Parathyroid adenoma (tissue), 2 donors: ENCODE measurements around the gene ROBO1.

Source experiments
- H2AFZ ChIP-seq: fragments of 300-600 bp; sonication (generic); one replicate; pipeline ENCODE4 v1.7.0; 2017; ENCODE audit warnings: antibody characterized with exemption, mild to moderate bottlenecking
- H3K27ac ChIP-seq: fragments of 300-600 bp; sonication (generic); one replicate; pipeline ENCODE4 v1.7.0; 2017
- H3K27me3 ChIP-seq: fragments of 300-600 bp; sonication (generic); one replicate; pipeline ENCODE4 v1.7.0; 2017; ENCODE audit warnings: low read length; ENCODE audit not compliant: control insufficient read depth, insufficient read depth
- H3K36me3 ChIP-seq: fragments of 300-600 bp; sonication (generic); one replicate; pipeline ENCODE4 v1.7.0; 2017; ENCODE audit warnings: low read length; ENCODE audit not compliant: control insufficient read depth, insufficient read depth
- H3K4me1 ChIP-seq: fragments of 300-600 bp; sonication (generic); one replicate; pipeline ENCODE4 v1.7.0; 2017; ENCODE audit warnings: control low read depth
- H3K4me2 ChIP-seq: fragments of 300-600 bp; sonication (generic); one replicate; pipeline ENCODE4 v1.7.0; 2017; ENCODE audit warnings: low read length
- H3K4me3 ChIP-seq: fragments of 300-600 bp; sonication (generic); one replicate; pipeline ENCODE4 v1.7.0; 2017; ENCODE audit warnings: low read depth, low read length
- H3K79me2 ChIP-seq: fragments of 300-600 bp; sonication (generic); one replicate; pipeline ENCODE4 v1.7.0; 2017; ENCODE audit warnings: control low read depth
- H3K9ac ChIP-seq: fragments of 300-600 bp; sonication (generic); one replicate; pipeline ENCODE4 v1.7.0; 2017; ENCODE audit warnings: mild to moderate bottlenecking
- H3K9me3 ChIP-seq: fragments of 300-600 bp; sonication (generic); one replicate; pipeline ENCODE4 v1.7.0; 2017; ENCODE audit warnings: low read length; ENCODE audit not compliant: control insufficient read depth
- TF ChIP-seq, protein P1 (sequence below): fragments of 300-600 bp; sonication (generic); IDR thresholded peaks from one replicate; pipeline ENCODE4 v1.7.0; 2017; ENCODE audit warnings: antibody characterized with exemption, mild to moderate bottlenecking
- donor health status: primary hyperparathyroidism.

ROBO1 gene

DNA sequence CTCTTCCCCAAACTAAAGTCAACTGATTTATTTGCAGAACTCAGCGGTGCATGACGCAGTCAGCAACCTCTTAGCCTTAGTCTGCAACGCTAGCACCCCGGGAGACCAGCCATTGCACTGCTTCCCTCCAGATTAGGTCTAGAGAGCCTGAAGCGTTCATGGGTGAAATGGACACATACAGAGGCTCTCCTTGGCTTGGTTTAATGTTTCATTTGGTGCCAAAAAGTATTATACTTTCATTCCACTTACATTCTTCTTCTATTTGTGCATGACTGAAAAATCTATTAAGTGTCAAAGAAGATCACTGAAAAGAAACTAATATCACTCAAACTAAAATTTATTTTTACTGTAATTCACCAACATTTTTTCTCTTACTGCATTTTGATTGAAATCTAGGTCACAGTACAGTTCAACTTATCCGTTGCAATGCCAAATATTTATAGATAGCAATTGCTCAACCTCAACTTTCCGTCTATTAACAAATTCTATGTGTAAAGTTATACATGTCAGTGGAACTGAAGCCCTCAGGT lies 116.2 kb downstream of the ROBO1 start:
- Histone ChIP-seq H3K4me3 (no peak overlapping the region), H3K4me2 (no peak overlapping the region), H3K79me2 (no peaks in the 10 kb centered on the region), H2AFZ (no peak overlapping the region), H3K4me1 (no peaks in the 10 kb centered on the region), H3K9me3 (no peaks in the 10 kb centered on the region), H3K36me3 (no peaks in the 10 kb centered on the region), H3K27ac (no peak overlapping the region), H3K27me3 (no peaks in the 10 kb centered on the region), H3K9ac (no peak overlapping the region)
- TF ChIP-seq, protein P1, sequence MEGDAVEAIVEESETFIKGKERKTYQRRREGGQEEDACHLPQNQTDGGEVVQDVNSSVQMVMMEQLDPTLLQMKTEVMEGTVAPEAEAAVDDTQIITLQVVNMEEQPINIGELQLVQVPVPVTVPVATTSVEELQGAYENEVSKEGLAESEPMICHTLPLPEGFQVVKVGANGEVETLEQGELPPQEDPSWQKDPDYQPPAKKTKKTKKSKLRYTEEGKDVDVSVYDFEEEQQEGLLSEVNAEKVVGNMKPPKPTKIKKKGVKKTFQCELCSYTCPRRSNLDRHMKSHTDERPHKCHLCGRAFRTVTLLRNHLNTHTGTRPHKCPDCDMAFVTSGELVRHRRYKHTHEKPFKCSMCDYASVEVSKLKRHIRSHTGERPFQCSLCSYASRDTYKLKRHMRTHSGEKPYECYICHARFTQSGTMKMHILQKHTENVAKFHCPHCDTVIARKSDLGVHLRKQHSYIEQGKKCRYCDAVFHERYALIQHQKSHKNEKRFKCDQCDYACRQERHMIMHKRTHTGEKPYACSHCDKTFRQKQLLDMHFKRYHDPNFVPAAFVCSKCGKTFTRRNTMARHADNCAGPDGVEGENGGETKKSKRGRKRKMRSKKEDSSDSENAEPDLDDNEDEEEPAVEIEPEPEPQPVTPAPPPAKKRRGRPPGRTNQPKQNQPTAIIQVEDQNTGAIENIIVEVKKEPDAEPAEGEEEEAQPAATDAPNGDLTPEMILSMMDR = no peak

DNA sequence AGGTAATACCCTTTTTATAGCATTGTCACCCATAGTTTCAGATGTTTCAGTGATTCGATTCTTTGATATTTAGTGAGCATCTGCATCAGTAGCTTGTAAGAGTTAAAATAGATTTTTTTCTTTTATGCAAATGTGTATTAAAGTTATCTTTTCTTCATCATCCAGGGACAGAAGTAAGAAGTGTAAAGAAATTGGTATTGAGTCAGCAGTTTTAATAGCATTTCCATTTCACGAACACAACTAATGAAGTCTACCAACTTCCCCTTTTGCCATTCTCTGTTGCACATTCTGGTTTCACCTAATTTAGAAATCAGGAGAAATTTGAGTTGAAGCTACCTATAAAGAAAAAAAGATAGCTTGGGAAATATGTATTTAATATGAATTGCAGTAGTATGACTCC lies 127.9 kb downstream of the ROBO1 start:
- H3K79me2 ChIP-seq = no peaks in the 10 kb centered on the region
- H3K4me3 ChIP-seq = no peak overlapping the region
- no peaks in the 10 kb centered on the region for H3K4me1 ChIP-seq
- H3K9me3 ChIP-seq = no peaks in the 10 kb centered on the region
- H3K4me2 ChIP-seq = no peak overlapping the region
- no peaks in the 10 kb centered on the region for H3K36me3 ChIP-seq
- no peaks in the 10 kb centered on the region for H3K27me3 ChIP-seq
- H2AFZ ChIP-seq = no peak overlapping the region
- TF ChIP-seq, protein P1 = no peak
- no peak overlapping the region for H3K27ac ChIP-seq
- H3K9ac ChIP-seq = no peak overlapping the region

DNA sequence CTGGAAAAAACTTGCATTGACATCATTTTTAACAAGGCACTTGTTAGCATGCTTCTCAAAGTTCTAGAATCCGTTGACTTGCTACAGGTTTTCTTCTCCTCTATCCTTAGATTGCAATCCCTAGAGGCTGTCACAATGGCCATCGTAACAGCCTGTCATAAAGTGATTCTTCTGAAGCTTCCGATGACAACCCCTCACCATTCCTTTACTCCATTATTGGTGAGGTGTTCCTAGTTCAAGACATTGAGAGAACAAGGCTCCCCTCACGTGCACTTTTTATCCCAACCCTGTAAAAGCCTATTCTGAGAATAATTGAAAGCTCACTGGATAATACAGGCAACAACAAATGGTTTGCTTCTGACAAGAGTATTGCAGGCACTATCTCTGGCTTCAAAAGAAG lies 131.4 kb downstream of the ROBO1 start:
- H2AFZ ChIP-seq = no peak overlapping the region
- H3K79me2 ChIP-seq = no peaks in the 10 kb centered on the region
- no peak overlapping the region for H3K4me3 ChIP-seq
- no peak overlapping the region for H3K27ac ChIP-seq
- H3K4me1 ChIP-seq = no peaks in the 10 kb centered on the region
- no peak overlapping the region for H3K9ac ChIP-seq
- H3K36me3 ChIP-seq = no peaks in the 10 kb centered on the region
- no peaks in the 10 kb centered on the region for H3K27me3 ChIP-seq
- TF ChIP-seq, protein P1 = no peak
- H3K9me3 ChIP-seq = no peaks in the 10 kb centered on the region
- no peak overlapping the region for H3K4me2 ChIP-seq

DNA sequence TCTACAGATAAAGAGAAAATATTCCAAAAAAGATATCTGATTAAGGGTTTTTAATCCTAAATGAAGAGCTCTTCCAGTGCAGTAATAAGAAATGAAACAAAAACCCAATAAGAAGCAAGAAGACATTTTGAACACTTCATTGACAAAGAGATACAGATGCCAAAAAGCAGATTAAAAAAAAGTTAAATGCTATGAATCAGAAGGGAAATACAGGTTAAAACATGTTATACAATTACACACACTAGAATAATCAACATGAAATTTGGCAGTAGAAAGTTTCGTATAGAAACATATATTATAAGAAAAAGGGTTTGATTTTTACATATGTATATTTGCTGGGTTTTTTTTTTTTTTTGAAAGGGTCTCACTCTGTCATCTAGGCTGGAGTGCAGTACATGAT lies 135.0 kb downstream of the ROBO1 start:
- Histone ChIP-seq H3K36me3 (no peaks in the 10 kb centered on the region), H3K27me3 (no peaks in the 10 kb centered on the region), H3K27ac (no peak overlapping the region), H3K4me2 (no peak overlapping the region), H3K4me3 (no peak overlapping the region), H3K79me2 (no peaks in the 10 kb centered on the region), H3K4me1 (no peaks in the 10 kb centered on the region), H2AFZ (no peak overlapping the region), H3K9ac (no peak overlapping the region), H3K9me3 (no peaks in the 10 kb centered on the region)
- TF ChIP-seq, protein P1 = no peak

DNA sequence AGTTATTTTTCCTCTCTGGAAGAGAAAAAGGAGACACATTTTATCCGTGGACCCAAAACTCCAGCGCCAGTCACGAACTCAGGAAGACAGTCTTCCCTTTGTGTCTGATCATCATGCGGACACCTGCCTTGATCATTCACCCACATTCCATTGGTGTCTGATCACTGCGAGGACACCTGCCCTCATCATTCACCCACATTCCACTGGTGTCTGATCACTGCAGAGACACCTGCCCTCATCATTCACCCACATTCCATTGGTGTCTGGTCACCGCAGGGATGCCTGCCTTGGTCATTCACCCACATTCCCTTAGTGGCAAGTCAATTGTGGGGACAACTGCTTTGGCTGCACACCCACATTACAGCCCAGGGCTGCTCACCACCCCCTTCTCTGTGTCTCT lies 148.9 kb downstream of the ROBO1 start:
- Histone ChIP-seq H3K9ac (no peak overlapping the region), H3K27ac (no peak overlapping the region), H3K9me3 (no peaks in the 10 kb centered on the region), H3K79me2 (no peaks in the 10 kb centered on the region), H3K27me3 (no peaks in the 10 kb centered on the region), H3K4me1 (no peaks in the 10 kb centered on the region), H3K4me3 (no peak overlapping the region), H3K4me2 (no peak overlapping the region), H3K36me3 (no peaks in the 10 kb centered on the region), H2AFZ (no peak overlapping the region)
- TF ChIP-seq, protein P1 = no peak
